HT1080 (cell line): ENCODE results near the gene ACOT7. TPM values are rescaled to one million over a fixed set of nuclear protein-coding genes. Genes with fewer than 3 reads are reported as not detected.

Source experiments
- DNase-seq: peaks from one replicate; pipeline ENCODE4 v3.0.0-alpha.2; 2015; ENCODE audit warnings: low read depth
- total RNA-seq: library from RNA; depleted of rRNA; stranded (reverse); fragments of >200 nt; shearing (Covaris generic); gene quantifications from 2 replicates; pipeline ENCODE4 v1.2.3, GENCODE V29; 2014

Gene ACOT7
- total RNA-seq, 1 experiment from 2014 or later, result 179 TPM

GRCh38 chr1:6288665-6289064 is 104.9 kb downstream of the ACOT7 start:
- no peak for DNase-seq

- DNase-seq, result no peak
Measured at GRCh38 chr1:6288026-6288425, 105.5 kb downstream of the ACOT7 start.

DNA sequence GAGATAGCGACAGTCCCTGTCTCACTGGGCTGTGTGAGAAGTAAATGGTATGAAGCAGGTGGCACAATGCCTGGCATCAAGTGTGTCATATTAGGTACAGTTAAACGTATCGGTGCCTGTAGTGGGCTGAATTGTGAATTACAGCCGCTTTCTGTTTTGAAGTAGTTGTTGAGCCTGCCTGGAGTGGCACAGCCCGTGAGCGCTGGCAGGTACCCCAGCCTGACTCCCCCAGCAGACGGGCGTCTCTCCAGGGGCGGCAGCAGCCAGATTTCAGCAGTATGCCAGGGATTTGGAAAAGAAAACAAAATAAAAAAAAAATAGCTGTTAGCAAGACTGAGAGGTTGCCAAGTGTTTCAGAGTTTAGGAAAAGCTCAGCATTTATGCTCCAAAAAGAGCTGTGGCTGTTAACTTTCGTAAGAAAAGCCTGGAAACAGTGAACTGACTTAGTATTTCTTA is 106.1 kb downstream of the ACOT7 start:
- no peak for DNase-seq

- no peak for DNase-seq
Measured at GRCh38 chr1:6287029-6287428, 106.5 kb downstream of the ACOT7 start.

- DNase-seq, result no peak
Measured at GRCh38 chr1:6286266-6286665, 107.3 kb downstream of the ACOT7 start.

GRCh38 chr1:6285336-6285735 is 108.2 kb downstream of the ACOT7 start:
- no peak for DNase-seq

DNA sequence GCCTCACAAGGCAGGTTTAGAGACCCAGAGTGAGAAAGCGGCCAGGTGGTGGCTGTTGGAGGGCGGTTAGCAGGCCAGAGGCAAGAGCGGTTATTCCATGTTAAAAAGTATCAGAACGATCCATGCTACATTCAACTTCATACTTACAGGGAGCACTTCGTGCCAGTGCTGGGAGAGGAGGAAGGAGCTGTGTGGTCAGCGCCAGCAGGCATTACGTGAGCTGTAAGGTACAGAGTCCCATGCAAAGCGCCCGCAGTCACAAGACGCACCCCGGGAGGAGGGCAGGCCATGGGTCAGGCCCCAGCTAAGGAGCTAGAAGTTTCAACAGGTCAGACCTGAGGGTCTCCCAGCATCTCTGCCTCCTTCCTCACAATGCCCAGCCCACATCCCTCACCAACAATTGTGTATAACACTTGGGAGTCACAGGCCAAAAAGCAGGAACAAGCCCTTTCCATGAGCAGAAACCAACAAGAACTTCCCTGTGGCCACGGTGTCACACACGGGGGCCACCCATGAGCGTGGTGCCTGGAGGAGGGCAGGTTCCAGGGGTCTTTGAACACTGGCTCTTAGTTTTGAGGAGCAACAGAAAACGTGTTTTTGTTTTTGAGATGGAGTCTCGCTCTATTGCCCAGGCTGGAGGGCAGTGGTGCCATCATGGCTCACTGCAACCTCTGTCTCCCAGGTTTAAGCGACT is 110.8 kb downstream of the ACOT7 start:
- DNase-seq, result no peak

GRCh38 chr1:6281511-6282402 is 111.8 kb downstream of the ACOT7 start:
- no peak for DNase-seq

DNA sequence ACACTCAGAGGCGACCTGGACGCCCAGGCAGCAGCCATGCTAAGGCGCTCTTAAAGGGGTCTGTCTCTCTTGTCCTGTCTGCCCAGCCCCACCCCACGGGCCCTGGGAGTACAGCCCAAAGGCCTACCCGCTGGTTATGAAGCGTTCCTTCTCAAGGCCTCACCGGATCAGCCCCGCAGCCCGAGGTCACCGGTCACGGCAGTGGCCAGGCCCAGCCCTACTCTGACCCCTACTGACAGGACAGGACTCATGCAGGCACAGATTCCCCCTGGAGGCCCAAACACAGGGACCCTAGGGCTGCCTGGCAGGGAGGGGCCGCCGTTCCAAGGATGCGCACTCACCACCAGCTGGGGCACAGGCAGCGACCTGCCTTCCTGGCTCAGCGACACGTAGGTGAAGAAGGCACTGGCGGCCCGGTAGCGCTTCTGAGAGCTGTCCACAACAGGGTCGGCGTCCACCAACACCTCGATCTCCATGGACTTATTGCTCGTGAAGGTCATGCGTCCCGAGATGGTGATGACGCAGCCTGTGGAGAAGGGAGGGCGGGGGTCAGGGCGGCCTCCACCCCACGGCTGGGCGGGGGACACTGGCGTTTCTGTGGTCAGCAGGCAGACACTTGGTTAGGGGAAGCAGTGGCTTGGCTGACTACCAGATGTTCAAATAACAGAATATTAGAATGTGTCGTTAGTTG is 112.7 kb downstream of the ACOT7 start:
- no peak for DNase-seq

- no peak for DNase-seq
Measured at GRCh38 chr1:6279613-6280383, 113.8 kb downstream of the ACOT7 start.

DNA sequence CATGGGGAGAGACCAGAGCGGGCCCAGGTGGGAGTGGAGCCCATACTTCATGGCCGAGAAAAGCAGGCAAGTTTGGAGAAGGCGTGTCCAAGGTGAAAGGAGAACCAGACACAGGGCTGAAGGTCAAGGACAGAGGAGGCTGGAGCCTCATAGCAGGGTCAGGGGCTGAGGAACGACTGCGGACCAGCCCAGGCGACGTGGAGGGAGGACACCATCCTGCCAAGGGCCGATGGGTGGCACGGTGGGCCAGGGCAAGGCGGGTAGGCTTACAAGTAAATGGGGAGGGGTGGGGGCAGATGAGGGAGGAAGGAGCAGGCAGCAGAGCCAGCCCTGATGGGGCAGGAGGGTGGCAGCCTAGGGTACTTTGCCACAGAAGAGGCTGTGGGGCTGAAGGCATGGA is 114.5 kb downstream of the ACOT7 start:
- no peak for DNase-seq

GRCh38 chr1:6278263-6278662 is 115.3 kb downstream of the ACOT7 start:
- DNase-seq, result no peak

- no peak for DNase-seq
Measured at GRCh38 chr1:6276811-6277555, 116.6 kb downstream of the ACOT7 start.

GRCh38 chr1:6275826-6276782 is 117.5 kb downstream of the ACOT7 start:
- DNase-seq, result no peak

DNA sequence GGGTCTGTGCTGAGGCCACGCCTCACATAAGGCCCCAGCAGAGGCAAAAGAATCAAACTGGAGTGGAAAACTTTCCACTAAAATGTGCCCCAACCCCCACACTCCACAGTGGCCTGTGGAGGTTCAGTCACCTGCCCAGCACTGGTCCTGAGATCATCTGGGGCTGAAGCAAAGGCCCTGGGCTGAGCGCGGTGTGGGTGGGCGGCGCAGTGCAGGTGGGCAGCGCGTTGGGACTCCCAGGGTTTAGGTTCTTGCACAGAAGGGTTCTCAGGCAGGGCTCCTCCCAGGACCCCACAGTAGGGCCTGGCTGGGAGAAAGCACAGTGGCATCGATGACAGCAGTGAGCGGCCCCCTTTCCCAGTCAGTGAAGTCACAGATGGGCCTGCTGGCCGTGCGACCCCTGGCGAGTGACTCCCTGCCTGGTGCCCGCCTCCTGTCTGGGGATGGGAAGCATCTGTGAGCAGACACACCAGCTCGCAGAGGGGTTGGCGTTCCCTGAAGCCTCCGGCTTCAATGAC is 118.9 kb downstream of the ACOT7 start:
- no peak for DNase-seq

- DNase-seq, result no peak
Measured at GRCh38 chr1:6274102-6274501, 119.5 kb downstream of the ACOT7 start.

- peak; percentile 68 for DNase-seq
Measured at GRCh38 chr1:6273380-6273891, 120.1 kb downstream of the ACOT7 start.

DNA sequence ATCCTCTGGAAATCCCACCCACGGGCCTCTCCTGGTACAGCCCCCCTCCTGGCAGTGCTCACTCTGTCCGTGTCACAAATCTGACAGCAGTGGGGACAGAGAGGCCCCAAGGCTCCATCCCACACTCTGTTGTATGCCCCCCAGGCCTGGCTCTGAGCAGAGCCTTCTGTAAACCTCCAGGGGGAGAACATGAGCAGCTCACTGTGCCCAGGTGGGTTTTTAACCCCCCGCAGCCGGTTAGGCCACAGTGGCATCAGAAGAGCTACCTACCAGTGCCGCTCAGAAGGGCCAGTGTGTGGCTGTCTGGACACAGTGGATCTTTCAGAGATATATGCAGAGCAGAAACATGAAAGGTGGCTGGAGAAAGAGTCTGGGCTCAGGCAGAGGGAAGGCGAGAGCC is 120.7 kb downstream of the ACOT7 start:
- no peak for DNase-seq

DNA sequence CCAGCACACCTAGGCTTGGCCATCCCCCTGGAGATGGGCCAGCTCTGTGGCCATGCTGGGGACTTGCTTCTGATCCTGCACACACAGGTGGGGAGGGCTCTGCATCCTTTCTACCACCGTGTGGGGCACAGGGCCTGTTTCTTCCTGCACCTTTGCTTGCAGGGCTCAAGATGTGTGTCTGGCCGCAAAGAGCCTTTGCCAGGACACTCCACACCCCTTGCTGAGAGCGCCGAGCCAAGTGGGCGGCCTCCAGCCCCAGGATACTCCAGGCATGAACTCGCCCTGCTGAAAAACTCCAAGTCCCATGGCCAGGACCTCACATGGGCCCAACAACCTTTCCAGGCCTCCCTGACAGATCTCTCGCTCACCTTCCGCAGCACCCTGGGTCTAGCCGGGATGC is 121.1 kb downstream of the ACOT7 start:
- DNase-seq, result no peak
